HT1080 (cell line): ENCODE results near the gene BCL10. TPM values are rescaled to one million over a fixed set of nuclear protein-coding genes. Genes with fewer than 3 reads are reported as not detected.
A peak's percentile ranks its signal among the peaks of the same experiment; 100 is the strongest.

ENCODE experiments used
- DNase-seq: peaks from one replicate; pipeline ENCODE4 v3.0.0-alpha.2; 2015; ENCODE audit warnings: low read depth
- total RNA-seq: library from RNA; depleted of rRNA; stranded (reverse); fragments of >200 nt; shearing (Covaris generic); gene quantifications from 2 replicates; pipeline ENCODE4 v1.2.3, GENCODE V29; 2014

The BCL10 gene
- total RNA-seq, 1 experiment from 2014 or later, result 20.3 TPM

- DNase-seq, result no peak
Observed at GRCh38 chr1:85300140-85300539, 23.7 kb upstream of the BCL10 start.

- DNase-seq, result peak; percentile 98
Observed at GRCh38 chr1:85297855-85298629, 21.6 kb upstream of the BCL10 start.

- no peak for DNase-seq
Observed at GRCh38 chr1:85297538-85297854, 21.1 kb upstream of the BCL10 start.

GRCh38 chr1:85296980-85297379, 20.5 kb upstream of the BCL10 start:
- DNase-seq, result peak; percentile 5

- DNase-seq, result no peak
Observed at GRCh38 chr1:85295654-85296053, 19.2 kb upstream of the BCL10 start.

GRCh38 chr1:85295006-85295431, 18.6 kb upstream of the BCL10 start:
- DNase-seq, result peak; percentile 91

- peak; percentile 12 for DNase-seq
Observed at GRCh38 chr1:85290826-85291225, 14.4 kb upstream of the BCL10 start.

- no peak for DNase-seq
Observed at GRCh38 chr1:85289848-85290335, 13.5 kb upstream of the BCL10 start.

GRCh38 chr1:85289207-85289847, 12.9 kb upstream of the BCL10 start:
- DNase-seq, result peak; percentile 97

GRCh38 chr1:85284202-85284601, 7.8 kb upstream of the BCL10 start:
- DNase-seq, result no peak

- no peak for DNase-seq
Observed at GRCh38 chr1:85283475-85284199, 7.2 kb upstream of the BCL10 start.

GRCh38 chr1:85282424-85282823, 6.0 kb upstream of the BCL10 start:
- no peak for DNase-seq

GRCh38 chr1:85280636-85281035, 4.2 kb upstream of the BCL10 start:
- DNase-seq, result no peak

GRCh38 chr1:85279458-85280080, 3.1 kb upstream of the BCL10 start:
- DNase-seq, result no peak

GRCh38 chr1:85278853-85279314, 2.5 kb upstream of the BCL10 start:
- peak; percentile 97 for DNase-seq

GRCh38 chr1:85277802-85278201, 1.4 kb upstream of the BCL10 start:
- DNase-seq, result no peak

- no peak for DNase-seq
Observed at GRCh38 chr1:85276978-85277639, 677 bp upstream of the BCL10 start.

- DNase-seq, result no peak
Observed at GRCh38 chr1:85275701-85276214, 674 bp downstream of the BCL10 start.

- DNase-seq, result peak; percentile 80
Observed at GRCh38 chr1:85274969-85275453, 1.4 kb downstream of the BCL10 start.

GRCh38 chr1:85273397-85273796, 3.0 kb downstream of the BCL10 start:
- no peak for DNase-seq
